GM10248 (cell line): ENCODE results near the gene GAL.

Experiments
- CTCF ChIA-PET: fragments of 300-600 bp; sonication (Branson Sonifier 250); formaldehyde crosslinking; extraction: SDS; loops from one replicate; lab custom pipeline; 2021; ENCODE audit warnings: antibody characterized with exemption; lab: Yijun Ruan, JAX
- POLR2A ChIA-PET: fragments of 350-650 bp; sonication (Branson Sonifier 250); formaldehyde crosslinking; extraction: SDS; loops from one replicate; lab custom pipeline; 2020; ENCODE audit warnings: antibody characterized with exemption; lab: Yijun Ruan, JAX
- DNase-seq: peaks from one replicate; pipeline ENCODE4 v3.0.0; 2012; ENCODE audit errors: extremely low spot score
- CTCF ChIP-seq: IDR thresholded peaks from 2 replicates; pipeline ENCODE4 v1.5.1; 2012; ENCODE audit warnings: mild to moderate bottlenecking, low read depth; ENCODE audit errors: extremely low read depth, missing control alignments, control extremely low read depth

Gene GAL

GRCh38 chr11:68649851-68650555, 34.3 kb upstream of the GAL start:
- CTCF ChIA-PET: no interaction called here

GRCh38 chr11:68650801-68651200, 33.5 kb upstream of the GAL start:
- TF ChIP-seq CTCF: no peak
- ChIA-PET POLR2A (no interaction called here), CTCF (no interaction called here)
- no peak for DNase-seq

More at GRCh38 chr11:68649851-68650555, 34.3 kb upstream of the GAL start:
- no peak for TF ChIP-seq CTCF
- POLR2A ChIA-PET: no interaction called here
- DNase-seq: no peak

- no peak for TF ChIP-seq CTCF
- no peak for DNase-seq
- ChIA-PET CTCF (no interaction called here), POLR2A (no interaction called here)
Observed at GRCh38 chr11:68651208-68651984, 32.9 kb upstream of the GAL start.

- no peak for TF ChIP-seq CTCF
- ChIA-PET POLR2A (no interaction called here), CTCF (no interaction called here)
- DNase-seq: no peak
Observed at GRCh38 chr11:68651985-68652682, 32.2 kb upstream of the GAL start.

- POLR2A ChIA-PET: no interaction called here
- CTCF ChIA-PET: no interaction called here
- peak; percentile 45 for DNase-seq
- TF ChIP-seq CTCF: no peak
Observed at GRCh38 chr11:68652683-68653156, 31.6 kb upstream of the GAL start.
